Measurements from ENCODE around the gene C4orf17. TPM values are rescaled to one million over a fixed set of nuclear protein-coding genes. Genes with fewer than 3 reads are reported as not detected.

The C4orf17 gene
- polyA plus RNA-seq, 4 donors: not detected

DNA sequence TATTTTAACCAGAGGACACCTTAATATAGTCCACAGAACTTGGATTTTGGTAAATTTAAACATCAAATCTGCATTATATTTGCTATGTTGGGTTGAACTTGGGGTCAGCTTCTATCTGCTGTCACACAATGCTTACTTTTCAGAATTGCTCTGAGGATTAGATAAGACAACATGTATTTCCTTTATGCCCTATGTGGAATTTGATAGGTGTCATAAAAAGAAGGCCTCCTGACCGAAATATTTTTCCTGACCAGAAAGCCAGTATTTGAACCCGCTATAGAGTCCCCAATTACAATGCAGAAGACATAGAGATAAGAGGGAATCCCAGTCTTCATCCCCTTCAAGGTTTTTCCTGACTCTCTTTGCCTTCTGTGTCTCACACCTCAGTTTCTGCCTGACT lies 67.9 kb downstream of the C4orf17 start:
- Histone ChIP-seq H3K27me3 (ENCODE audit: control insufficient read depth in 3 of 3, insufficient read depth in 3 of 3, low read length in 3 of 3) (peaks cover 0 to 2% (median 0%) of the 10 kb centered on the region in 3 donors), H3K4me3 (ENCODE audit: low read depth in 1 of 3, low read length in 3 of 3) (peak overlapping the region in 2 of 3 donors; percentile 48 to 63), H3K9me3 (ENCODE audit: control insufficient read depth in 2 of 2, insufficient read depth in 1 of 2, low read depth in 1 of 2, low read length in 1 of 2) (no peaks in the 10 kb centered on the region), H3K36me3 (ENCODE audit: control insufficient read depth in 3 of 3, insufficient read depth in 2 of 3, low read depth in 1 of 3, low read length in 3 of 3) (peaks cover 0 to 10% (median 1%) of the 10 kb centered on the region in 3 donors), H3K4me1 (ENCODE audit: control insufficient read depth in 3 of 3, insufficient read depth in 2 of 3, low read depth in 1 of 3, low read length in 2 of 3) (peaks cover 0 to 21% (median 0%) of the 10 kb centered on the region in 3 donors), H3K27ac (ENCODE audit: low read depth in 1 of 3, low read length in 2 of 3) (peak overlapping the region in 1 of 3 donors; percentile 86)
- FAIRE-seq (no peak), DNase-seq (peak; percentile 66 to 69)
- 12 to 62% (median 42%) methylated on average over 2 of the region's 2 CpGs for WGBS, 3 donors

DNA sequence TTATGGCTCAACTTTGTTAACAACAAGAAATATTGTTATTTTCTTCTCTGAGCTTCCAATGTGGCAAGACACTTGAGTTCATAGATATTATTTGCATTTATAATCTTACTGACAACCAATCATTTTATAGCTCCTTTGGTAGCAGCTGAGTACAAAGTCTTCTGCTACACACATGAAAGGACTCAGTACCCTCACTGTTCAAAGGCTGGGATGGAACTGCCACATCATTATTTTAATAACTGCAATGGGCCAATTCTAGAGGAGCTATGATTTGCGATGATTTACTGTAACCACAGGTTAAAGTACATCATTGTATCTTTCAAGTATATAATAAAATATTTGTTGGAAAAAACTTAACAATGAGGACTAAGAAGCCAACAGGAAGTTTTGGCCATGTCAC lies 74.7 kb downstream of the C4orf17 start:
- no peak overlapping the region for H3K4me3 ChIP-seq (ENCODE audit: low read depth in 1 of 3, low read length in 3 of 3)
- peak overlapping the region in 1 of 3 donors; percentile 77 for H3K27ac ChIP-seq (ENCODE audit: low read depth in 1 of 3, low read length in 2 of 3)
- FAIRE-seq: peak; percentile 94
- 23 to 74% (median 54%) methylated on average over 1 of the region's 1 CpG for WGBS, 3 donors
- peak; percentile 86 to 90 for DNase-seq
- peaks cover 0 to 5% (median 3%) of the 10 kb centered on the region in 3 donors for H3K36me3 ChIP-seq (ENCODE audit: control insufficient read depth in 3 of 3, insufficient read depth in 2 of 3, low read depth in 1 of 3, low read length in 3 of 3)
- H3K4me1 ChIP-seq (ENCODE audit: control insufficient read depth in 3 of 3, insufficient read depth in 2 of 3, low read depth in 1 of 3, low read length in 2 of 3): peaks cover 0 to 44% (median 0%) of the 10 kb centered on the region in 3 donors
- H3K27me3 ChIP-seq (ENCODE audit: control insufficient read depth in 3 of 3, insufficient read depth in 3 of 3, low read length in 3 of 3): peaks cover 0 to 2% (median 0%) of the 10 kb centered on the region in 3 donors
- H3K9me3 ChIP-seq (ENCODE audit: control insufficient read depth in 2 of 2, insufficient read depth in 1 of 2, low read depth in 1 of 2, low read length in 1 of 2): no peaks in the 10 kb centered on the region

DNA sequence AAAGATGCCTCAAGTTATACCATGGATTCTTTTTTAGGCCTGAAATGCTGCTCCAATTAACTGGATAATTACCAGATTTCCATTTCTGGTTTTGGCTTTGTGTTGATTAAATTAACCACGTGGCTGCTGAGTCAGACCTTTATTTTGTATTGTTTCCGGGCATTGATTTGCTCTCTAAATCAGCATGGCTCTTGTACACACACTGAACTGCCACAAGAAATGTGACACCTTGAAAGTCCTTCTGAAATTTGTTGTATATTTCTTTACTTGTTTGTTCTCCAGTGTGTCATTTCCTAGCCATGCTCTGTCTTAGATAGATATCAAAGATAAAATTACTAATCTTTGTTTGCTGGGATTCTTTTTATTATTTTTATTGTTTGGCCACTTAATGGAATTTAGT lies 75.5 kb downstream of the C4orf17 start:
- Histone ChIP-seq H3K4me1 (ENCODE audit: control insufficient read depth in 3 of 3, insufficient read depth in 2 of 3, low read depth in 1 of 3, low read length in 2 of 3) (peaks cover 0 to 44% (median 0%) of the 10 kb centered on the region in 3 donors), H3K27ac (ENCODE audit: low read depth in 1 of 3, low read length in 2 of 3) (peak overlapping the region in 2 of 3 donors; percentile 14 to 77), H3K9me3 (ENCODE audit: control insufficient read depth in 2 of 2, insufficient read depth in 1 of 2, low read depth in 1 of 2, low read length in 1 of 2) (no peaks in the 10 kb centered on the region), H3K27me3 (ENCODE audit: control insufficient read depth in 3 of 3, insufficient read depth in 3 of 3, low read length in 3 of 3) (peaks cover 0 to 2% (median 0%) of the 10 kb centered on the region in 3 donors), H3K36me3 (ENCODE audit: control insufficient read depth in 3 of 3, insufficient read depth in 2 of 3, low read depth in 1 of 3, low read length in 3 of 3) (peaks cover 0 to 9% (median 3%) of the 10 kb centered on the region in 3 donors), H3K4me3 (ENCODE audit: low read depth in 1 of 3, low read length in 3 of 3) (no peak overlapping the region)
- 6 to 40% (median 36%) methylated on average over 2 of the region's 2 CpGs for WGBS, 3 donors
- FAIRE-seq (no peak), DNase-seq (peak in 1 of 2 donors; percentile 56)

DNA sequence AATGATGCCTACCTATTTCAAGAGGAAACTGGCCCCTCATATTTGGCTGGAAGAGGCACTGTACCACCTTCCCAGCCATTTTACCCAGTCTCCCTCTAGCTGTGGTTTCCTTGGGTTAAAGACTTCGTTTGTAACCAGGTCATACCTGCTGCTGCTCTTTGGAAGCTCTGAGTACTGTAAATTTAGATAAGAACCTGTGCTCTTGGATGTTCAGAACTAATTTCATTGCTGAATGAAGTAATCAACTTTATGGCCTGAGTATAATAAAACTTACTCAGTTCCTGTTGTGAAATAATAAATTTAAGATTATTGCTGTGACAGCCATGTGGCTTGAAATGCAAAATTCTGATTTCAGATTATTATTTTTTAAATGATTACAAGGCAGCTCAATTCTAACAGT lies 76.0 kb downstream of the C4orf17 start:
- H3K27ac ChIP-seq (ENCODE audit: low read depth in 1 of 3, low read length in 2 of 3): peak overlapping the region in 2 of 3 donors; percentile 64 to 77
- peaks cover 0 to under 1% (median 0%) of the 10 kb centered on the region in 3 donors for H3K27me3 ChIP-seq (ENCODE audit: control insufficient read depth in 3 of 3, insufficient read depth in 3 of 3, low read length in 3 of 3)
- no peak overlapping the region for H3K4me3 ChIP-seq (ENCODE audit: low read depth in 1 of 3, low read length in 3 of 3)
- no peaks in the 10 kb centered on the region for H3K9me3 ChIP-seq (ENCODE audit: control insufficient read depth in 2 of 2, insufficient read depth in 1 of 2, low read depth in 1 of 2, low read length in 1 of 2)
- peaks cover 0 to 12% (median 1%) of the 10 kb centered on the region in 3 donors for H3K36me3 ChIP-seq (ENCODE audit: control insufficient read depth in 3 of 3, insufficient read depth in 2 of 3, low read depth in 1 of 3, low read length in 3 of 3)
- peak; percentile 80 to 90 for DNase-seq
- H3K4me1 ChIP-seq (ENCODE audit: control insufficient read depth in 3 of 3, insufficient read depth in 2 of 3, low read depth in 1 of 3, low read length in 2 of 3): peaks cover 0 to 43% (median 0%) of the 10 kb centered on the region in 3 donors
- 0 to 26% (median 13%) methylated on average over 1 of the region's 1 CpG for WGBS, 3 donors
- FAIRE-seq: no peak

DNA sequence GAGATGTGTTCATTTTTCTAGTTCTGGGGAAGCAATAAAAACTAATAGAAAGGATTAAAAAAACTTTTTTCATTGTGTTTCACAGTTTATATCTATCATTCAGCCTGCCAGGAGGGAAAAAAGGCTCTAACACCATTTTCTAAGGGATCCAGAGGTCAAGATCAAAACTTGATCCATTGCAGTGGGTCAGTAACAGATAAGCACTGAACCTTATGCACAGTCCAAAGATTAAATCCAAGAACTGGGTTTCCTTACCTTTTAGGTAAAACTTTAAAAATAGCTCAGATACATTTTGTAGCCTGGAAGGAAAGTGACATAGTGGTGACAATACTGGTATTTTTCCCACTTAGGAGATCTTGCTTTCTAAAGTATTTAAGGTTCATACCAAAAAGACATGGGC lies 76.5 kb downstream of the C4orf17 start:
- no peaks in the 10 kb centered on the region for H3K27me3 ChIP-seq (ENCODE audit: control insufficient read depth in 3 of 3, insufficient read depth in 3 of 3, low read length in 3 of 3)
- FAIRE-seq: no peak
- peak in 1 of 2 donors; percentile 62 for DNase-seq
- H3K4me3 ChIP-seq (ENCODE audit: low read depth in 1 of 3, low read length in 3 of 3): peak overlapping the region in 1 of 3 donors; percentile 7
- H3K27ac ChIP-seq (ENCODE audit: low read depth in 1 of 3, low read length in 2 of 3): peak overlapping the region; percentile 27 to 77 (median 32)
- H3K36me3 ChIP-seq (ENCODE audit: control insufficient read depth in 3 of 3, insufficient read depth in 2 of 3, low read depth in 1 of 3, low read length in 3 of 3): peaks cover 0 to 14% (median 0%) of the 10 kb centered on the region in 3 donors
- H3K4me1 ChIP-seq (ENCODE audit: control insufficient read depth in 3 of 3, insufficient read depth in 2 of 3, low read depth in 1 of 3, low read length in 2 of 3): peaks cover 0 to 38% (median 0%) of the 10 kb centered on the region in 3 donors
- H3K9me3 ChIP-seq (ENCODE audit: control insufficient read depth in 2 of 2, insufficient read depth in 1 of 2, low read depth in 1 of 2, low read length in 1 of 2): no peaks in the 10 kb centered on the region

DNA sequence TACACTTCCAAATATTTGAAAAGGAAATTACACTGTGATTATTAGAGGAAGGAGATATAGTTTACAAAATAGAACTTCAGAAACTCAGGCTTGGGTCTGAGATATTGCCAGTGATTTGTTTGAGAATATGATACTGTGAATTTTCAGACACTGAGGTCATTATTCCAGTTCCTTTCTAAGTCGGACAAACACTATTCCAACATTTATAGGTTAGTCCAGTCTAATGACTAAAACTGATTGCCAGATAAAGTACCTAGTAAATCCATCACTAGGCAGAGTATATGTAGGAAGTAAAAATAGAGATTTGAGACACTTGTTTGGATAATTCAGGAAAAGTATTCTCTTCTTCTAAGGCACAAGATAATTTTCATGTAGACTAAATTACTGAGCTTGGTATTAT lies 77.0 kb downstream of the C4orf17 start:
- H3K27me3 ChIP-seq (ENCODE audit: control insufficient read depth in 3 of 3, insufficient read depth in 3 of 3, low read length in 3 of 3): no peaks in the 10 kb centered on the region
- DNase-seq: peak; percentile 32 to 51
- H3K4me3 ChIP-seq (ENCODE audit: low read depth in 1 of 3, low read length in 3 of 3): peak overlapping the region in 1 of 3 donors; percentile 7
- peaks cover 0 to 14% (median 0%) of the 10 kb centered on the region in 3 donors for H3K36me3 ChIP-seq (ENCODE audit: control insufficient read depth in 3 of 3, insufficient read depth in 2 of 3, low read depth in 1 of 3, low read length in 3 of 3)
- H3K9me3 ChIP-seq (ENCODE audit: control insufficient read depth in 2 of 2, insufficient read depth in 1 of 2, low read depth in 1 of 2, low read length in 1 of 2): no peaks in the 10 kb centered on the region
- peak overlapping the region in 2 of 3 donors; percentile 32 to 77 for H3K27ac ChIP-seq (ENCODE audit: low read depth in 1 of 3, low read length in 2 of 3)
- peaks cover 0 to 35% (median 0%) of the 10 kb centered on the region in 3 donors for H3K4me1 ChIP-seq (ENCODE audit: control insufficient read depth in 3 of 3, insufficient read depth in 2 of 3, low read depth in 1 of 3, low read length in 2 of 3)
- 8 to 41% (median 31%) methylated on average over 1 of the region's 1 CpG for WGBS, 3 donors
- FAIRE-seq: no peak

DNA sequence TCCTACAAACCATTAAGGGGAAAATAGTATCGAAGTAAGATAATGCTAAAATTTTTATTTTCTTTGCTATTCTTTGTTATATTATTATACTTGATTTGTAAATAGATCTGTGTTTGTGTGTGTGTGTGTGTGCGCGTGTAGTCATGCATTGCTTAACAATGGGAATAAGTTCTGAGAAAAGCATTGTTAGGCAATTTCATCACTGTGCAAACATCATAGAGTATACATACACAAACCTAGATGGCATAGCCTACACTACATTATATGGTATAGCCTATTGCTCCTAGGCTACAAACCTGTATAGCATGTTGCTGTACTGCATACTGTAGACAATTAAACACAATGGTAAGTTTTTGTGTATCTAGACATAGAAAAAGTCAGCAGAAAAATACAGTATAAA lies 80.9 kb downstream of the C4orf17 start:
- FAIRE-seq (no peak), DNase-seq (no peak)

More for the DNA sequence above, 80.9 kb downstream of the C4orf17 start:
- no peaks in the 10 kb centered on the region for H3K9me3 ChIP-seq (ENCODE audit: control insufficient read depth in 2 of 2, insufficient read depth in 1 of 2, low read depth in 1 of 2, low read length in 1 of 2)
- H3K4me3 ChIP-seq (ENCODE audit: low read depth in 1 of 3, low read length in 3 of 3): no peak overlapping the region
- peaks cover 0 to 24% (median 3%) of the 10 kb centered on the region in 3 donors for H3K36me3 ChIP-seq (ENCODE audit: control insufficient read depth in 3 of 3, insufficient read depth in 2 of 3, low read depth in 1 of 3, low read length in 3 of 3)
- WGBS, 3 donors: 92 to 94% (median 93%) methylated on average over 3 of the region's 3 CpGs
- H3K27me3 ChIP-seq (ENCODE audit: control insufficient read depth in 3 of 3, insufficient read depth in 3 of 3, low read length in 3 of 3): no peaks in the 10 kb centered on the region
- no peak overlapping the region for H3K27ac ChIP-seq (ENCODE audit: low read depth in 1 of 3, low read length in 2 of 3)
- H3K4me1 ChIP-seq (ENCODE audit: control insufficient read depth in 3 of 3, insufficient read depth in 2 of 3, low read depth in 1 of 3, low read length in 2 of 3): peaks cover 0 to 14% (median 0%) of the 10 kb centered on the region in 3 donors
